Activated T-cell treated with anti-CD3 and anti-CD28 coated beads, Interleukin-2, amount 50 U/mL, for 4 hours (primary cell): Measurements from ENCODE around the gene CCER1. TPM values are rescaled to one million over a fixed set of nuclear protein-coding genes. Genes with fewer than 3 reads are reported as not detected.

Experiments used
- ATAC-seq, 2 donors: fragments of 200-7000 bp; cut with Tn5 transposase; one replicate each; pipeline ENCODE4 v1.10.0; 2021
- DNase-seq: peaks from one replicate; pipeline ENCODE4 v3.0.0-alpha.2; 2020
- H3K27me3 Mint-ChIP-seq: one replicate; pipeline ENCODE4 v1.8.0; 2021; ENCODE audit warnings: low read depth, mixed read lengths
- H3K36me3 Mint-ChIP-seq: one replicate; pipeline ENCODE4 v1.8.0; 2022; ENCODE audit warnings: mixed read lengths; ENCODE audit not compliant: insufficient read depth
- H3K4me1 Mint-ChIP-seq: one replicate; pipeline ENCODE4 v1.8.0; 2021; ENCODE audit warnings: low read depth, mixed read lengths
- H3K4me3 Mint-ChIP-seq: one replicate; pipeline ENCODE4 v1.8.0; 2021; ENCODE audit warnings: mild to moderate bottlenecking, moderate library complexity, mixed read lengths
- H3K9me3 Mint-ChIP-seq: one replicate; pipeline ENCODE4 v1.8.0; 2021; ENCODE audit warnings: mixed read lengths
- total RNA-seq, 3 donors: library from RNA; stranded (reverse); gene quantifications; one replicate each; pipeline ENCODE4 v1.2.1, GENCODE V29; 2021

Gene CCER1
- total RNA-seq, 3 donors from 2014 or later, result not detected

GRCh38 chr12:90958347-90958746, 3.4 kb upstream of the CCER1 start:
- Mint-ChIP-seq H3K27me3 (no peaks in the 10 kb centered on the region), H3K4me3 (no peak overlapping the region), H3K36me3 (no peaks in the 10 kb centered on the region), H3K9me3 (no peaks in the 10 kb centered on the region), H3K4me1 (no peaks in the 10 kb centered on the region)
- DNase-seq, result no peak
- ATAC-seq, result no peak

GRCh38 chr12:90954428-90954827, 548 bp downstream of the CCER1 start:
- Mint-ChIP-seq H3K9me3 (no peaks in the 10 kb centered on the region), H3K4me1 (no peaks in the 10 kb centered on the region), H3K36me3 (no peaks in the 10 kb centered on the region), H3K4me3 (no peak overlapping the region), H3K27me3 (no peaks in the 10 kb centered on the region)
- DNase-seq, result no peak
- ATAC-seq, result no peak

- Mint-ChIP-seq H3K36me3 (no peaks in the 10 kb centered on the region), H3K9me3 (no peaks in the 10 kb centered on the region), H3K4me3 (no peak overlapping the region), H3K4me1 (no peaks in the 10 kb centered on the region), H3K27me3 (no peaks in the 10 kb centered on the region)
- no peak for DNase-seq
- no peak for ATAC-seq
Measured at GRCh38 chr12:90953956-90954421, 987 bp downstream of the CCER1 start.

GRCh38 chr12:90951432-90952105, 3.4 kb downstream of the CCER1 start:
- no peak overlapping the region for H3K4me3 Mint-ChIP-seq
- no peak for DNase-seq
- H3K36me3 Mint-ChIP-seq, result no peaks in the 10 kb centered on the region
- H3K27me3 Mint-ChIP-seq, result no peaks in the 10 kb centered on the region
- no peak for ATAC-seq
- H3K4me1 Mint-ChIP-seq, result no peaks in the 10 kb centered on the region
- H3K9me3 Mint-ChIP-seq, result no peaks in the 10 kb centered on the region

GRCh38 chr12:90947869-90948268, 7.1 kb downstream of the CCER1 start:
- no peaks in the 10 kb centered on the region for H3K27me3 Mint-ChIP-seq
- H3K9me3 Mint-ChIP-seq, result no peaks in the 10 kb centered on the region
- H3K4me3 Mint-ChIP-seq, result no peak overlapping the region
- H3K4me1 Mint-ChIP-seq, result no peaks in the 10 kb centered on the region
- DNase-seq (no peak), ATAC-seq (no peak)
- no peaks in the 10 kb centered on the region for H3K36me3 Mint-ChIP-seq

- H3K4me1 Mint-ChIP-seq, result no peaks in the 10 kb centered on the region
- no peak for ATAC-seq
- peaks cover 2% of the 10 kb centered on the region for H3K27me3 Mint-ChIP-seq
- no peak overlapping the region for H3K4me3 Mint-ChIP-seq
- H3K36me3 Mint-ChIP-seq, result no peaks in the 10 kb centered on the region
- no peak for DNase-seq
- no peaks in the 10 kb centered on the region for H3K9me3 Mint-ChIP-seq
Measured at GRCh38 chr12:90945070-90945649, 9.8 kb downstream of the CCER1 start.

GRCh38 chr12:90943255-90943654, 11.7 kb downstream of the CCER1 start:
- no peak for ATAC-seq
- H3K4me3 Mint-ChIP-seq, result no peak overlapping the region
- no peaks in the 10 kb centered on the region for H3K4me1 Mint-ChIP-seq
- no peaks in the 10 kb centered on the region for H3K36me3 Mint-ChIP-seq
- no peak for DNase-seq
- peaks cover 2% of the 10 kb centered on the region for H3K27me3 Mint-ChIP-seq
- no peaks in the 10 kb centered on the region for H3K9me3 Mint-ChIP-seq

GRCh38 chr12:90940872-90941499, 14.0 kb downstream of the CCER1 start:
- DNase-seq (no peak), ATAC-seq (no peak)
- no peaks in the 10 kb centered on the region for H3K36me3 Mint-ChIP-seq
- H3K4me3 Mint-ChIP-seq, result no peak overlapping the region
- peaks cover 5% of the 10 kb centered on the region for H3K27me3 Mint-ChIP-seq
- H3K9me3 Mint-ChIP-seq, result no peaks in the 10 kb centered on the region
- H3K4me1 Mint-ChIP-seq, result no peaks in the 10 kb centered on the region

- Mint-ChIP-seq H3K9me3 (no peaks in the 10 kb centered on the region), H3K4me3 (no peak overlapping the region), H3K36me3 (no peaks in the 10 kb centered on the region), H3K4me1 (no peaks in the 10 kb centered on the region), H3K27me3 (peaks cover 7% of the 10 kb centered on the region)
- DNase-seq (no peak), ATAC-seq (no peak)
Measured at GRCh38 chr12:90939382-90939781, 15.6 kb downstream of the CCER1 start.

GRCh38 chr12:90938451-90938850, 16.5 kb downstream of the CCER1 start:
- Mint-ChIP-seq H3K27me3 (peaks cover 7% of the 10 kb centered on the region), H3K4me1 (no peaks in the 10 kb centered on the region), H3K36me3 (no peaks in the 10 kb centered on the region), H3K9me3 (no peaks in the 10 kb centered on the region), H3K4me3 (no peak overlapping the region)
- ATAC-seq (no peak), DNase-seq (no peak)

GRCh38 chr12:90937651-90938050, 17.3 kb downstream of the CCER1 start:
- DNase-seq (no peak), ATAC-seq (no peak)
- H3K4me3 Mint-ChIP-seq, result no peak overlapping the region
- H3K4me1 Mint-ChIP-seq, result no peaks in the 10 kb centered on the region
- H3K36me3 Mint-ChIP-seq, result no peaks in the 10 kb centered on the region
- H3K27me3 Mint-ChIP-seq, result peaks cover 7% of the 10 kb centered on the region
- no peaks in the 10 kb centered on the region for H3K9me3 Mint-ChIP-seq

- Mint-ChIP-seq H3K36me3 (no peaks in the 10 kb centered on the region), H3K27me3 (peaks cover 7% of the 10 kb centered on the region), H3K4me3 (no peak overlapping the region), H3K4me1 (no peaks in the 10 kb centered on the region), H3K9me3 (no peaks in the 10 kb centered on the region)
- no peak for DNase-seq
- ATAC-seq, result no peak
Measured at GRCh38 chr12:90936230-90937005, 18.6 kb downstream of the CCER1 start.

- Mint-ChIP-seq H3K4me3 (no peak overlapping the region), H3K4me1 (no peaks in the 10 kb centered on the region), H3K9me3 (peaks cover 13% of the 10 kb centered on the region), H3K27me3 (no peaks in the 10 kb centered on the region), H3K36me3 (no peaks in the 10 kb centered on the region)
- ATAC-seq (no peak), DNase-seq (no peak)
Measured at GRCh38 chr12:90925562-90925961, 29.4 kb downstream of the CCER1 start.

- Mint-ChIP-seq H3K27me3 (no peaks in the 10 kb centered on the region), H3K9me3 (peaks cover 7% of the 10 kb centered on the region), H3K4me1 (no peaks in the 10 kb centered on the region), H3K4me3 (no peak overlapping the region), H3K36me3 (no peaks in the 10 kb centered on the region)
- no peak for ATAC-seq
- no peak for DNase-seq
Measured at GRCh38 chr12:90924406-90924805, 30.6 kb downstream of the CCER1 start.
